Endothelial cell (in vitro differentiated cells): Measurements from ENCODE around the gene KLHL3. TPM values are rescaled to one million over a fixed set of nuclear protein-coding genes. Genes with fewer than 3 reads are reported as not detected.

Source experiments
- DNase-seq: peaks from one replicate; pipeline ENCODE4 v3.0.0; 2021; ENCODE audit warnings: low spot score
- H3K27ac Mint-ChIP-seq: one replicate; pipeline ENCODE4 v1.8.0; 2021; ENCODE audit warnings: mixed read lengths, inconsistent platforms; ENCODE audit not compliant: unreplicated experiment
- H3K27me3 Mint-ChIP-seq: one replicate; pipeline ENCODE4 v1.8.0; 2021; ENCODE audit warnings: mild to moderate bottlenecking, moderate library complexity, mixed read lengths, inconsistent platforms; ENCODE audit not compliant: unreplicated experiment
- H3K36me3 Mint-ChIP-seq: one replicate; pipeline ENCODE4 v1.8.0; 2021; ENCODE audit warnings: mild to moderate bottlenecking, low read depth, mixed read lengths, inconsistent platforms; ENCODE audit not compliant: unreplicated experiment
- H3K4me1 Mint-ChIP-seq: one replicate; pipeline ENCODE4 v1.8.0; 2021; ENCODE audit warnings: mild to moderate bottlenecking, mixed read lengths, inconsistent platforms; ENCODE audit not compliant: unreplicated experiment
- H3K4me3 Mint-ChIP-seq: one replicate; pipeline ENCODE4 v1.8.0; 2021; ENCODE audit warnings: mild to moderate bottlenecking, mixed read lengths, inconsistent platforms; ENCODE audit not compliant: unreplicated experiment
- H3K9me3 Mint-ChIP-seq: one replicate; pipeline ENCODE4 v1.8.0; 2021; ENCODE audit warnings: mixed read lengths, inconsistent platforms; ENCODE audit not compliant: unreplicated experiment
- total RNA-seq: library from RNA; stranded (reverse); fragmentation: NEBNext Ultra II Directional; extraction: Animal tissue kit (Norgen Biotek cat#: 25700); gene quantifications from one replicate; pipeline ENCODE4 v1.2.1, GENCODE V29; 2021; ENCODE audit not compliant: unreplicated experiment
- TF ChIP-seq, protein P1 (sequence below): fragments of 200-600 bp; sonication (generic); IDR thresholded peaks from one replicate; pipeline ENCODE4 v1.5.0; 2021; ENCODE audit warnings: antibody characterized with exemption; ENCODE audit not compliant: unreplicated experiment

KLHL3 gene
- total RNA-seq, 1 donor from 2014 or later = 200 TPM

DNA sequence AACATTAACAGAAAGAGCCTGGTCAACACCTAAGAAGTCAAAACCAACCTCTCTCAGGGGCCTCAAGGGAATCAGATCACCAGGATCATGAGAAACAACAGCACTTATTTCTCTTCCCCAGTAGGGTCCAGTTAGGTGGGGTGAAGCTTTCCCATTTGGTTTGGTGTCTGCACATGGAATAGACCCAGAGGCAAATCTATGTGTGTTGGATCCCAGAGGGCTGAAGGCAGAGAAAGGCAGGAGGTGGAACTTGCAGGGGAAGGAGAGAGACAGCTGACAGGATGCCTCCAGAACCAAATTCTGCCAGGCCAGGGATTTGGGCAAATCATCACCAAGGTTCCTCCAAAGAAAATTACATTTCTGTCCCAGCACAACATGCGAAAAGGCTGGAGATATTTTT is 132.0 kb downstream of the KLHL3 start:
- Mint-ChIP-seq H3K9me3 (no peaks in the 10 kb centered on the region), H3K27ac (no peak overlapping the region), H3K36me3 (peaks cover 4% of the 10 kb centered on the region), H3K4me1 (no peaks in the 10 kb centered on the region), H3K4me3 (no peak overlapping the region), H3K27me3 (peaks cover 3% of the 10 kb centered on the region)
- TF ChIP-seq, protein P1, sequence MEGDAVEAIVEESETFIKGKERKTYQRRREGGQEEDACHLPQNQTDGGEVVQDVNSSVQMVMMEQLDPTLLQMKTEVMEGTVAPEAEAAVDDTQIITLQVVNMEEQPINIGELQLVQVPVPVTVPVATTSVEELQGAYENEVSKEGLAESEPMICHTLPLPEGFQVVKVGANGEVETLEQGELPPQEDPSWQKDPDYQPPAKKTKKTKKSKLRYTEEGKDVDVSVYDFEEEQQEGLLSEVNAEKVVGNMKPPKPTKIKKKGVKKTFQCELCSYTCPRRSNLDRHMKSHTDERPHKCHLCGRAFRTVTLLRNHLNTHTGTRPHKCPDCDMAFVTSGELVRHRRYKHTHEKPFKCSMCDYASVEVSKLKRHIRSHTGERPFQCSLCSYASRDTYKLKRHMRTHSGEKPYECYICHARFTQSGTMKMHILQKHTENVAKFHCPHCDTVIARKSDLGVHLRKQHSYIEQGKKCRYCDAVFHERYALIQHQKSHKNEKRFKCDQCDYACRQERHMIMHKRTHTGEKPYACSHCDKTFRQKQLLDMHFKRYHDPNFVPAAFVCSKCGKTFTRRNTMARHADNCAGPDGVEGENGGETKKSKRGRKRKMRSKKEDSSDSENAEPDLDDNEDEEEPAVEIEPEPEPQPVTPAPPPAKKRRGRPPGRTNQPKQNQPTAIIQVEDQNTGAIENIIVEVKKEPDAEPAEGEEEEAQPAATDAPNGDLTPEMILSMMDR = no peak
- DNase-seq = no peak

DNA sequence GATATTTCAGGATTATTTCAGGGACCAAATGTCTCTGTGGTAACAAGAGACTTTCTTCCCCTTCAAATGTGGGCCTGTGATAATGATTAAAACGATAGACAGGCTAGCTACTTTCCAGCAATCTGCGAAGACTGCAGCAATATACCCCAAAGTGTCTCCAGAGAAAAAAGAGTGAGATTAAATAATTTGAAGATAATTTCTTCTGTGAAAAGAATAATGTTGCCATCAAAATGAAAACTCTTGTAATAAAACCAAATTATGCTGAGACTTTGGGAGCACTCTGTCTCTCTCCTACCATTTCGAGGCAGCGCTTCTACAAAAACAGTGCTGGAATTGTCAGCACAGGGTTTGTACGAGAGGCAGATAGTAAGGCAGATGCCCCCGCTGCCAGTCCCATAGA is 132.5 kb downstream of the KLHL3 start:
- TF ChIP-seq, protein P1 = no peak
- no peaks in the 10 kb centered on the region for H3K9me3 Mint-ChIP-seq
- no peak for DNase-seq
- peaks cover 4% of the 10 kb centered on the region for H3K36me3 Mint-ChIP-seq
- no peak overlapping the region for H3K27ac Mint-ChIP-seq
- H3K27me3 Mint-ChIP-seq = peaks cover 3% of the 10 kb centered on the region
- H3K4me1 Mint-ChIP-seq = no peaks in the 10 kb centered on the region
- H3K4me3 Mint-ChIP-seq = no peak overlapping the region

DNA sequence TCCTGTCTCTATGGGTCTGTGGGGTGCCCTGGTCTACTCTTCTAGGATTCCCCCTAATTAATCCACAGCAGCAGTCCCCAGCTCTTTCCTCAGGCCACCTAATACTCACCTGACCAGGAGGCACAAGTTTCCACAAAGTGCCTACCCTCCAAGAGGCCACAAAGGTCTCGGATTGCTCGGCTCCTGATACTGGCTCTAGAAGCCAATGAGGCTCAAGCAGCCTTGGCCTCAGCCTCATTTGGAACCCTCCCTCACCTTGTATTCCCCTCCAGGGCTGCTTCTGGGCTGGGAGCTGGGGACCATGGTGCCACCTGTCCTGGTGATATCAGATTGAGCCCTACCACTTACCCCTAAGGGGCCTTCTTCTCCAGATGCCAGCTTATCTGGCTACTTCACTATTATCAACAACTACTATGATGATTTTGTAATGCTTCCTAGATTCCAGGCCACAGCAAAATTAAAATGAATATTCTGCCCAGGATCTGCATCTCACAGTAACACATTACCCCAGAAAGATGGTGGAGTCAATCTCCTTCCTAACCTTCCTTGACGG is 133.1 kb downstream of the KLHL3 start:
- Mint-ChIP-seq H3K4me1 (no peaks in the 10 kb centered on the region), H3K27ac (no peak overlapping the region), H3K36me3 (peaks cover 4% of the 10 kb centered on the region), H3K9me3 (no peaks in the 10 kb centered on the region), H3K27me3 (peaks cover 2% of the 10 kb centered on the region), H3K4me3 (no peak overlapping the region)
- TF ChIP-seq, protein P1 = no peak
- DNase-seq = no peak

DNA sequence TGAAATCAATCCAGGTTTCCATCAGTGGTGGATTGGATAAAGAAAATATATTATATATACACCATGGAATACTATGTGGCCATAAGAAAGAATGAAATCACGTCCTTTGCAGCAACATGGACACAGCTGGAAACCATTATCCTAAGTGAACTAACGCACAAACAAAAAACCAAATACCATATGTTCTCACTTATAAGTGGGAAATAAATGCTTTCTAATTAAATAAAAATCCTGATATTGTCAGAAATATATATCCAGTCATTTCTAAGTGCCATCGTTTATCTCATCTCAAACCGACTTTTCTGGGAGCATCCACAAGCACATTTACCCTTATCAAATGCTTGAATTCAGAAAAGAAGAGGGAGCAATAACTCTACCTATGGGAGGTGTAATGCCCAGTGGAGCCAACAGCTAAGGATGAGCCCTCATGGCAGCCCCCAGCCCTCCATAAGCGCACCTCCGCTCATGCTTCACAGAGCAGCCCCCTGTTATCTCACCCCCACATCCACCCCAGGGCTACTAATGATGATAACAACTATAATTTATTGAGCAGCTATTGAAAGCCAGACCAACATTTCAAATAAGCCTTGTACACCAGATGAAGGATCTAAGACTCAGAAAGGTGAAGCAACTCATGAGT is 135.0 kb downstream of the KLHL3 start:
- no peaks in the 10 kb centered on the region for H3K4me1 Mint-ChIP-seq
- no peaks in the 10 kb centered on the region for H3K9me3 Mint-ChIP-seq
- H3K36me3 Mint-ChIP-seq = peaks cover 4% of the 10 kb centered on the region
- no peak overlapping the region for H3K4me3 Mint-ChIP-seq
- no peak overlapping the region for H3K27ac Mint-ChIP-seq
- peaks cover 2% of the 10 kb centered on the region for H3K27me3 Mint-ChIP-seq
- DNase-seq = no peak
- TF ChIP-seq, protein P1 = no peak

DNA sequence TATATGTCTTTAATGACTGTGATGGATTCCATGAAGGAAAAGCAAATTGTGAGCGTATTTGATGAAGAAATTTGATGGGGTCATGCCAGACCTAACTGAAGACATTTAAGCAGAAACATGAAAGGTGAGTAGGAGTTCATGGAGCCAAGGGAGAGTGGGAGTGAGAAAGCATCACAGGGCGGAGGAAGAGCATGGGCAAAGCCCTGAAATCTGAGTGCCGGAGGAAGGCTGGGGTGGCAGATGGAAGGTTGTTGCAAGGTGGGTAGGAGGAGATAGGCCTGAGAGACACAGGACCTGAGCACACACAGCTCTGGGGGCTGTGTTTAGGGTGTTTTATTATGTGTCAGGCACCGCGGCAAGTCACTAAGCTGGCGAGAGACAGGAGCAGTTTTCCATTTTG is 136.4 kb downstream of the KLHL3 start:
- Mint-ChIP-seq H3K4me1 (no peaks in the 10 kb centered on the region), H3K9me3 (no peaks in the 10 kb centered on the region), H3K27me3 (peaks cover 2% of the 10 kb centered on the region), H3K27ac (no peak overlapping the region), H3K4me3 (no peak overlapping the region), H3K36me3 (peaks cover 4% of the 10 kb centered on the region)
- TF ChIP-seq, protein P1 = no peak
- DNase-seq = no peak
